HG03097 (cell line): Measurements from ENCODE around the gene MRPS22.
"Not testable (repeated sequence)": the region's sequence is repeated elsewhere in the genome, so short reads cannot be mapped to it uniquely, and the experiment has no call there.

Source experiments
- ATAC-seq: cut with Tn5 transposase; IDR thresholded peaks from one replicate; pipeline ENCODE4 v1.9.1; 2021; ENCODE audit not compliant: unreplicated experiment, low FRiP score

MRPS22 gene

GRCh38 chr3:139334675-139335074 lies 9.1 kb upstream of the MRPS22 start:
- not testable (repeated sequence) for ATAC-seq

GRCh38 chr3:139338405-139338804 lies 5.4 kb upstream of the MRPS22 start:
- ATAC-seq: no peak

- ATAC-seq: no peak
These were observed 4.5 kb upstream of the MRPS22 start for GRCh38 chr3:139339219-139339906.

GRCh38 chr3:139340784-139341183 lies 3.0 kb upstream of the MRPS22 start:
- no peak for ATAC-seq

GRCh38 chr3:139342054-139342453 lies 1.8 kb upstream of the MRPS22 start:
- no peak for ATAC-seq

GRCh38 chr3:139346771-139347170 lies 3.0 kb downstream of the MRPS22 start:
- no peak for ATAC-seq

GRCh38 chr3:139353920-139354556 lies 10.2 kb downstream of the MRPS22 start:
- no peak for ATAC-seq

GRCh38 chr3:139354661-139355060 lies 10.8 kb downstream of the MRPS22 start:
- ATAC-seq: no peak

- no peak for ATAC-seq
These were observed 11.7 kb downstream of the MRPS22 start for GRCh38 chr3:139355476-139355875.

- no peak for ATAC-seq
These were observed 12.1 kb downstream of the MRPS22 start for GRCh38 chr3:139355891-139356290.

GRCh38 chr3:139357899-139358298 lies 14.1 kb downstream of the MRPS22 start:
- ATAC-seq: no peak

GRCh38 chr3:139358841-139359562 lies 15.2 kb downstream of the MRPS22 start:
- no peak for ATAC-seq

GRCh38 chr3:139361276-139361675 lies 17.5 kb downstream of the MRPS22 start:
- no peak for ATAC-seq

GRCh38 chr3:139364549-139364948 lies 20.7 kb downstream of the MRPS22 start:
- no peak for ATAC-seq

- ATAC-seq: no peak
These were observed 30.3 kb downstream of the MRPS22 start for GRCh38 chr3:139374099-139374498.

- ATAC-seq: no peak
These were observed 33.6 kb downstream of the MRPS22 start for GRCh38 chr3:139377378-139377777.

- ATAC-seq: no peak
These were observed 34.9 kb downstream of the MRPS22 start for GRCh38 chr3:139378587-139379241.

GRCh38 chr3:139380575-139380974 lies 36.8 kb downstream of the MRPS22 start:
- ATAC-seq: no peak

- ATAC-seq: not testable (repeated sequence)
These were observed 38.5 kb downstream of the MRPS22 start for GRCh38 chr3:139382291-139382690.

GRCh38 chr3:139388077-139388476 lies 44.3 kb downstream of the MRPS22 start:
- ATAC-seq: no peak
